PC-3 (cell line): ENCODE data around the gene LRRC53. TPM values are rescaled to one million over a fixed set of nuclear protein-coding genes. Genes with fewer than 3 reads are reported as not detected.

Source experiments
- ATAC-seq: fragments of 200-7000 bp; cut with Tn5 transposase; 2 replicates; pipeline ENCODE4 v1.9.1; 2020; ENCODE audit warnings: mild to moderate bottlenecking, moderate library complexity
- BruUV-seq: library from RNA; stranded (reverse); fragments of 400-500 nt; replicated peaks from 2 replicates; lab custom pipeline; 2021; lab: Mats Ljungman, UMichigan
- CTCF ChIA-PET: fragments of 300-600 bp; sonication (Branson Sonifier 250); formaldehyde crosslinking; loops from one replicate; lab custom pipeline; 2022; ENCODE audit warnings: antibody characterized with exemption; lab: Charles Lee
- POLR2A ChIA-PET: fragments of 300-600 bp; sonication (Branson Sonifier 250); formaldehyde crosslinking; loops from one replicate; lab custom pipeline; 2022; ENCODE audit warnings: antibody characterized with exemption; ENCODE audit not compliant: unreplicated experiment; lab: Charles Lee
- DNase-seq: peaks from one replicate; pipeline ENCODE4 v3.0.0-alpha.2; 2015
- H2AFZ ChIP-seq: fragments of 300-600 bp; sonication (generic); 2 replicates; pipeline ENCODE4 v1.6.0; 2016; ENCODE audit warnings: antibody characterized with exemption, low read length
- H3F3A ChIP-seq: fragments of 300-600 bp; sonication (generic); one replicate; pipeline ENCODE4 v1.6.0; 2017; ENCODE audit warnings: antibody characterized with exemption, low read length, control low read depth, mild to moderate bottlenecking; ENCODE audit not compliant: unreplicated experiment
- H3K27ac ChIP-seq: fragments of 300-600 bp; sonication (generic); 2 replicates; pipeline ENCODE4 v1.5.1; 2016; ENCODE audit warnings: mild to moderate bottlenecking, low read length
- H3K27me3 ChIP-seq: fragments of 300-600 bp; sonication (generic); 2 replicates; pipeline ENCODE4 v1.6.1; 2016; ENCODE audit warnings: low read length, mixed read lengths
- H3K36me3 ChIP-seq: fragments of 300-600 bp; sonication (generic); 2 replicates; pipeline ENCODE4 v1.6.1; 2016; ENCODE audit warnings: low read depth, mixed run types, low read length, mixed read lengths
- H3K4me1 ChIP-seq: fragments of 300-600 bp; sonication (generic); 2 replicates; pipeline ENCODE4 v1.5.1; 2016; ENCODE audit warnings: low read length; ENCODE audit not compliant: insufficient read depth
- H3K4me2 ChIP-seq: fragments of 300-600 bp; sonication (generic); 2 replicates; pipeline ENCODE4 v1.6.0; 2016; ENCODE audit warnings: low read length
- H3K4me3 ChIP-seq: fragments of 300-600 bp; sonication (generic); 2 replicates; pipeline ENCODE4 v1.5.1; 2016; ENCODE audit warnings: mild to moderate bottlenecking, low read length, mixed read lengths
- H3K79me2 ChIP-seq: fragments of 300-600 bp; sonication (generic); 2 replicates; pipeline ENCODE4 v1.6.1; 2017; ENCODE audit warnings: low read length, mixed read lengths
- H3K9ac ChIP-seq: fragments of 300-600 bp; sonication (generic); 2 replicates; pipeline ENCODE4 v1.6.0; 2016; ENCODE audit warnings: mild to moderate bottlenecking, low read length
- H3K9me2 ChIP-seq: fragments of 300-600 bp; sonication (generic); replicated peaks from 2 replicates; pipeline ENCODE4 v1.6.1; 2016; ENCODE audit warnings: mixed run types, low read length, mixed read lengths
- H3K9me3 ChIP-seq: fragments of 300-600 bp; sonication (generic); 2 replicates; pipeline ENCODE4 v1.6.1; 2016; ENCODE audit warnings: low read length, mixed read lengths
- H4K20me1 ChIP-seq: fragments of 300-600 bp; sonication (generic); 2 replicates; pipeline ENCODE4 v1.6.1; 2016; ENCODE audit warnings: low read length, mixed read lengths
- EZH2 ChIP-seq: fragments of 300-600 bp; sonication (generic); IDR thresholded peaks from one replicate; pipeline ENCODE4 v1.6.1; 2017; ENCODE audit warnings: antibody characterized with exemption, mild to moderate bottlenecking, low read length; ENCODE audit not compliant: unreplicated experiment
- EZH2phosphoT487 ChIP-seq: fragments of 300-600 bp; sonication (generic); IDR thresholded peaks from 2 replicates; pipeline ENCODE4 v1.6.1; 2018; ENCODE audit warnings: mild to moderate bottlenecking, antibody characterized with exemption, low read length, borderline replicate concordance
- intact Hi-C: fragments of 100-400 bp; cut with micrococcal nuclease; formaldehyde crosslinking; loops from 2 replicates; pipeline ENCODE4 v1.9.0; 2023
- total RNA-seq: library from RNA; depleted of rRNA; stranded (reverse); fragments of >200 nt; gene quantifications from 2 replicates; pipeline ENCODE4 v1.2.3, GENCODE V29; 2014
- TF ChIP-seq, protein P1 (sequence below): fragments of 300-600 bp; sonication (generic); conservative IDR thresholded peaks from 2 replicates; pipeline ENCODE4 v1.5.1; 2017; ENCODE audit warnings: antibody characterized with exemption, low read depth, mild to moderate bottlenecking, low read length

LRRC53 gene
- total RNA-seq, 1 experiment from 2014 or later, result not detected

DNA sequence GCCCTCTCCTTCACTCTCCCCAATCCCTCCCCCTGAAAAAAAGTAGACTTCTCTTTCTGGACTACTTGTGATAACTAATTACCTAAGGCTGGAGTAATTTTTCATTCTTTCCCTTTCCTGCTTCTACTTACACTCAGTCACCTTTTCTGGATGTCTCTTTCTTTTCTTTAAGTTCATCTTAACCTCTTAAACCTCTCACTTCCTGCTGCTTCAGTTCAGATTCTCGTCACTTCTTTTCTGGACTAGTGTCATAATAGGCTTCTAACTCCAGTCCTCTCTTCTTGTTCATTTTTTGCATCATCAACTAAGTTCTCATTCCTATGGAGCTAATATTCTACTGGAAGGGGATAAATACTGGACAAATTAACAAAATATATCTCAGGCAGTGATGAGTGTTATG is 75.4 kb downstream of the LRRC53 start:
- H2AFZ ChIP-seq, result no peak overlapping the region
- no peaks in the 10 kb centered on the region for H4K20me1 ChIP-seq
- no TSS peak for BruUV-seq
- no peak overlapping the region for H3K4me3 ChIP-seq
- ChIA-PET CTCF (no interaction called here), POLR2A (no interaction called here)
- H3K9me2 ChIP-seq, result no peaks in the 10 kb centered on the region
- no peaks in the 10 kb centered on the region for H3K79me2 ChIP-seq
- no peak for DNase-seq
- no peak overlapping the region for H3K9ac ChIP-seq
- no peaks in the 10 kb centered on the region for H3K4me1 ChIP-seq
- H3K36me3 ChIP-seq, result no peaks in the 10 kb centered on the region
- H3K27me3 ChIP-seq, result peaks cover 16% of the 10 kb centered on the region
- no peak for TF ChIP-seq EZH2phosphoT487
- no peak for TF ChIP-seq EZH2
- TF ChIP-seq, protein P1, sequence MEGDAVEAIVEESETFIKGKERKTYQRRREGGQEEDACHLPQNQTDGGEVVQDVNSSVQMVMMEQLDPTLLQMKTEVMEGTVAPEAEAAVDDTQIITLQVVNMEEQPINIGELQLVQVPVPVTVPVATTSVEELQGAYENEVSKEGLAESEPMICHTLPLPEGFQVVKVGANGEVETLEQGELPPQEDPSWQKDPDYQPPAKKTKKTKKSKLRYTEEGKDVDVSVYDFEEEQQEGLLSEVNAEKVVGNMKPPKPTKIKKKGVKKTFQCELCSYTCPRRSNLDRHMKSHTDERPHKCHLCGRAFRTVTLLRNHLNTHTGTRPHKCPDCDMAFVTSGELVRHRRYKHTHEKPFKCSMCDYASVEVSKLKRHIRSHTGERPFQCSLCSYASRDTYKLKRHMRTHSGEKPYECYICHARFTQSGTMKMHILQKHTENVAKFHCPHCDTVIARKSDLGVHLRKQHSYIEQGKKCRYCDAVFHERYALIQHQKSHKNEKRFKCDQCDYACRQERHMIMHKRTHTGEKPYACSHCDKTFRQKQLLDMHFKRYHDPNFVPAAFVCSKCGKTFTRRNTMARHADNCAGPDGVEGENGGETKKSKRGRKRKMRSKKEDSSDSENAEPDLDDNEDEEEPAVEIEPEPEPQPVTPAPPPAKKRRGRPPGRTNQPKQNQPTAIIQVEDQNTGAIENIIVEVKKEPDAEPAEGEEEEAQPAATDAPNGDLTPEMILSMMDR, result no peak
- H3K27ac ChIP-seq, result no peak overlapping the region
- H3K4me2 ChIP-seq, result no peak overlapping the region
- no peaks in the 10 kb centered on the region for H3F3A ChIP-seq
- no peak for ATAC-seq
- intact Hi-C loops, result no loop called here
- no peaks in the 10 kb centered on the region for H3K9me3 ChIP-seq

DNA sequence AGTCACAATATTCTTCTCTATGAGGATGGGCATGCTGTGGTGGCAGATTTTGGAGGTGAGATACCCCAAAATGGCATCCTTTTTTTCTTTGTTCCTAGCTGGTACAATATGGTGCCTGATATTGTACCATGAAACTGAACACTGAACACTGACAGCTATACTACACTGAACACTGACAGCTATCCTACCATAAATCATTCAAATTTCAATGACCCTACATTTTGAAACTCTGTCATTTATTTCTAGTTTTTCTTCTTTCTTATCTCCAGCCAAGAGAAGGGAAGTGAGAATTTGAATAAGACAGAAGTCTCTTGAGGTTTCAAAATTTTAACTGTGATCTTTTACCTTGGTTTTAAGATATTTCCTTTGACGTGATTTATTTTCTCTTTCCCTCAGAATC is 76.3 kb downstream of the LRRC53 start:
- POLR2A ChIA-PET, result no interaction called here
- BruUV-seq, result no TSS peak

DNA sequence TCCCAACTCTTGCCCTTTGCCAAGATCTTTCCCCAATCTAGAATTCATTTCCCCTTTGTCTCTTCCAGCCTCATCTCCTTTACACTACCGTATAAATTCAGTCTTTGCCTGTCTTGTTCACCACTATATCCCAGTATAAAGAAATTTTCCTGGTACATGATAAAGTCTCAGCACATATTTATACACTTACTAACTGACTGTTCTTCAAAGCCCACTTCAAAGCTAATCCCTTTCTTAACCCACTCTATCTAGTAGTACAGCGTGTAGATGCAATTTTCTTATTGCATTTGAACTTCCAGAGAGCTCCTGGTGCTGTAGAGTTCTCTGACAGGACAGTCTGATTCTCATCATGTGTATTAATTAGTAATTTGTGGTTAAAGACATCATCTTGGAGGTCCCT is 78.1 kb downstream of the LRRC53 start:
- no TSS peak for BruUV-seq
- intact Hi-C loops, result no loop called here
- no peak overlapping the region for H3K27ac ChIP-seq

More for the DNA sequence above, 76.3 kb downstream of the LRRC53 start:
- Histone ChIP-seq H3K9me2 (no peaks in the 10 kb centered on the region), H3K9me3 (no peaks in the 10 kb centered on the region), H2AFZ (no peak overlapping the region), H3K9ac (no peak overlapping the region), H3K4me3 (no peak overlapping the region), H3K27ac (no peak overlapping the region), H3K4me2 (no peak overlapping the region), H4K20me1 (no peaks in the 10 kb centered on the region), H3K79me2 (no peaks in the 10 kb centered on the region), H3K36me3 (no peaks in the 10 kb centered on the region), H3K4me1 (no peaks in the 10 kb centered on the region), H3F3A (no peaks in the 10 kb centered on the region), H3K27me3 (peaks cover 19% of the 10 kb centered on the region)
- intact Hi-C loops, result no loop called here
- CTCF ChIA-PET, result no interaction called here
- TF ChIP-seq EZH2phosphoT487, result no peak
- no peak for TF ChIP-seq EZH2
- TF ChIP-seq, protein P1, result no peak
- no peak for ATAC-seq
- DNase-seq, result no peak

More for the DNA sequence above, 78.1 kb downstream of the LRRC53 start:
- Histone ChIP-seq H3K9me3 (no peaks in the 10 kb centered on the region), H3F3A (no peaks in the 10 kb centered on the region), H4K20me1 (no peaks in the 10 kb centered on the region), H3K4me1 (no peaks in the 10 kb centered on the region), H3K9ac (no peak overlapping the region), H3K9me2 (no peaks in the 10 kb centered on the region), H2AFZ (no peak overlapping the region), H3K79me2 (no peaks in the 10 kb centered on the region), H3K4me3 (no peak overlapping the region), H3K4me2 (no peak overlapping the region), H3K36me3 (no peaks in the 10 kb centered on the region), H3K27me3 (peaks cover 23% of the 10 kb centered on the region)
- no peak for ATAC-seq
- TF ChIP-seq EZH2phosphoT487, result no peak
- TF ChIP-seq EZH2, result no peak
- TF ChIP-seq, protein P1, result no peak
- ChIA-PET CTCF (no interaction called here), POLR2A (no interaction called here)
- no peak for DNase-seq
